ENCODE data around the gene TGFB1. TPM values are rescaled to one million over a fixed set of nuclear protein-coding genes. Genes with fewer than 3 reads are reported as not detected.

TGFB1 gene
- 16.2 and 17.5 TPM in 2 replicates for total RNA-seq

GRCh38 chr19:41353466-41354342 lies at the start of gene TGFB1:
Gene TGFB1, minus strand, starts transcription at chr19:41353922. Its CDS starts 878 bp downstream, at chr19:41353044.

GRCh38 chr19:41397086-41398049 lies 43.6 kb upstream of the TGFB1 start, which contains the start of the genes BCKDHA and EXOSC5:
Gene BCKDHA, plus strand, starts transcription at chr19:41397818. Its CDS starts 10 bp downstream, at chr19:41397828.
Gene EXOSC5, minus strand, starts transcription at chr19:41397359. Its CDS starts 31 bp downstream, at chr19:41397328.

GRCh38 chr19:41376241-41376997 lies 22.7 kb upstream of the TGFB1 start, which contains the start of gene TMEM91:
Gene TMEM91, plus strand, starts transcription at chr19:41376533. Its CDS starts 1,777 bp downstream, at chr19:41378310.

GRCh38 chr19:41363753-41364523 lies 10.2 kb upstream of the TGFB1 start, which contains the start of gene B9D2:
Gene B9D2, minus strand, starts transcription at chr19:41364149. Its CDS starts 630 bp downstream, at chr19:41363519.

GRCh38 chr19:41310033-41310831 lies 43.5 kb downstream of the TGFB1 start, which contains the start of gene CCDC97:
Gene CCDC97, plus strand, starts transcription at chr19:41310172. Its CDS starts 139 bp downstream, at chr19:41310311.

Small RNAs within 50 kb of the gene (small RNA-seq; reads per million reads assigned to genes)
- gene RN7SL34P, result not detected

Other genes with a start within 250 kb of the TGFB1 start
- gene CYP2F1, start 239.5 kb downstream of the TGFB1 start, total RNA-seq, result not detected in 2 replicates
- not detected in 2 replicates for gene CYP2S1, start 160.7 kb downstream of the TGFB1 start, total RNA-seq
- 361 and 371 TPM in 2 replicates for gene AXL, start 134.7 kb downstream of the TGFB1 start, total RNA-seq
- 117 and 128 TPM in 2 replicates for gene HNRNPUL1, start 89.5 kb downstream of the TGFB1 start, total RNA-seq
- 15.8 and 20.3 TPM in 2 replicates for gene CCDC97, start 43.8 kb downstream of the TGFB1 start, total RNA-seq
- 2.9 and 4.9 TPM in 2 replicates for gene B9D2, start 10.2 kb upstream of the TGFB1 start, total RNA-seq
- 3.7 and 5.1 TPM in 2 replicates for gene TMEM91, start 22.6 kb upstream of the TGFB1 start, total RNA-seq
- 6.8 and 7.4 TPM in 2 replicates for gene EXOSC5, start 43.4 kb upstream of the TGFB1 start, total RNA-seq
- gene BCKDHA, start 43.9 kb upstream of the TGFB1 start, total RNA-seq, result 24.5 and 26.4 TPM in 2 replicates
- gene B3GNT8, start 73.5 kb upstream of the TGFB1 start, total RNA-seq, result 5.8 TPM in 2 replicates
- 35.3 and 36.3 TPM in 2 replicates for gene DMAC2, start 86.0 kb upstream of the TGFB1 start, total RNA-seq
- not detected in 2 replicates for gene ERICH4, start 89.2 kb upstream of the TGFB1 start, total RNA-seq
- not detected in 2 replicates for gene CEACAM21, start 222.2 kb upstream of the TGFB1 start, total RNA-seq